Measurements from ENCODE around the gene RNASE8.

DNA sequence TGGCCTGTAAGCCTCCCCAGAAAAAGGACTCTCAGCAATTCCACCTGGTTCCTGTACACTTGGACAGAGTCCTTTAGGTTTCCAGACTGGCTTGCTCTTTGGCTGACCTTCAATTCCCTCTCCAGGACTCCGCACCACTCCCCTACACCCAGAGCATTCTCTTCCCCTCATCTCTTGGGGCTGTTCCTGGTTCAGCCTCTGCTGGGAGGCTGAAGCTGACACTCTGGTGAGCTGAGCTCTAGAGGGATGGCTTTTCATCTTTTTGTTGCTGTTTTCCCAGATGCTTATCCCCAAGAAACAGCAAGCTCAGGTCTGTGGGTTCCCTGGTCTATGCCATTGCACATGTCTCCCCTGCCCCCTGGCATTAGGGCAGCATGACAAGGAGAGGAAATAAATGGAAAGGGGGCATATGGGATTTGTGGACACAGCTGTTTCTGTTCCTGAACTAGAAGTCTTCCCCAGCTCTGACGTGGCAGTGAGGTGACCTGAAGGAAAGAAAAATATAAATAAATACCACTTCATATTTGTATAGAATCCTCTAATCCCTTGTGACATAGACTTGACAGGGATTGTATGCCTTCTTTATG, 14.1 kb upstream of the RNASE8 start:
- TF ChIP-seq FOXA1 (IDR thresholded peaks at IDR 0.05) (no peak), FOXM1 (IDR thresholded peaks at IDR 0.05; ENCODE audit: borderline replicate concordance) (no peak), FOXK2 (IDR thresholded peaks at IDR 0.05) (no peak), PKNOX1 (IDR thresholded peaks at IDR 0.05) (no peak), BHLHE40 (IDR thresholded peaks at IDR 0.05; ENCODE audit: borderline replicate concordance) (no peak), ZNF384 (IDR thresholded peaks at IDR 0.05) (no peak), ARNT (IDR thresholded peaks at IDR 0.05) (no peak), LEF1 (IDR thresholded peaks at IDR 0.05; ENCODE audit: borderline replicate concordance) (no peak), NFRKB (IDR thresholded peaks at IDR 0.05) (no peak), SP1 (IDR thresholded peaks at IDR 0.05) (no peak), HDGF (IDR thresholded peaks at IDR 0.05; ENCODE audit: borderline replicate concordance) (no peak), SUZ12 (IDR thresholded peaks at IDR 0.05) (no peak)
